ENCODE results near the gene TCF4. TPM values are rescaled to one million over a fixed set of nuclear protein-coding genes. Genes with fewer than 3 reads are reported as not detected.

The TCF4 gene
- total and polyA plus RNA-seq, 2 of the 13 experiments (the other 11 are each of a cell fraction or from before 2014, with no cell fraction given), result not detected

GRCh38 chr18:55340998-55341397 is 247.0 kb downstream of the TCF4 start (continued):
- TF ChIP-seq RELA (CRISPR knock-in tag; IDR thresholded peaks at IDR 0.05) (no peak), MAF1 (CRISPR knock-in tag; IDR thresholded peaks at IDR 0.05; ENCODE audit: borderline replicate concordance) (no peak), HHEX (CRISPR knock-in tag; IDR thresholded peaks at IDR 0.05) (no peak)
- TF ChIP-seq, protein P1, sequence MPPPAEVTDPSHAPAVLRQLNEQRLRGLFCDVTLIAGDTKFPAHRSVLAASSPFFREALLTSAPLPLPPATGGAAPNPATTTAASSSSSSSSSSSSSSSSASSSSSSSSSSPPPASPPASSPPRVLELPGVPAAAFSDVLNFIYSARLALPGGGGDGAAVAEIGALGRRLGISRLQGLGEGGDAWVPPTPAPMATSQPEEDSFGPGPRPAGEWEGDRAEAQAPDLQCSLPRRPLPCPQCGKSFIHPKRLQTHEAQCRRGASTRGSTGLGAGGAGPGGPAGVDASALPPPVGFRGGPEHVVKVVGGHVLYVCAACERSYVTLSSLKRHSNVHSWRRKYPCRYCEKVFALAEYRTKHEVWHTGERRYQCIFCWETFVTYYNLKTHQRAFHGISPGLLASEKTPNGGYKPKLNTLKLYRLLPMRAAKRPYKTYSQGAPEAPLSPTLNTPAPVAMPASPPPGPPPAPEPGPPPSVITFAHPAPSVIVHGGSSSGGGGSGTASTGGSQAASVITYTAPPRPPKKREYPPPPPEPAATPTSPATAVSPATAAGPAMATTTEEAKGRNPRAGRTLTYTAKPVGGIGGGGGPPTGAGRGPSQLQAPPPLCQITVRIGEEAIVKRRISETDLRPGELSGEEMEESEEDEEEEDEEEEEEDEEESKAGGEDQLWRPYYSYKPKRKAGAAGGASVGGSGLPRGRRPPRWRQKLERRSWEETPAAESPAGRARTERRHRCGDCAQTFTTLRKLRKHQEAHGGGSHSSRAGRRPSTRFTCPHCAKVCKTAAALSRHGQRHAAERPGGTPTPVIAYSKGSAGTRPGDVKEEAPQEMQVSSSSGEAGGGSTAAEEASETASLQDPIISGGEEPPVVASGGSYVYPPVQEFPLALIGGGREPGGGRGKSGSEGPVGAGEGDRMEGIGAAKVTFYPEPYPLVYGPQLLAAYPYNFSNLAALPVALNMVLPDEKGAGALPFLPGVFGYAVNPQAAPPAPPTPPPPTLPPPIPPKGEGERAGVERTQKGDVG (CRISPR knock-in tag; IDR thresholded peaks at IDR 0.05; ENCODE audit: borderline replicate concordance), result no peak
- TF ChIP-seq, protein P2, sequence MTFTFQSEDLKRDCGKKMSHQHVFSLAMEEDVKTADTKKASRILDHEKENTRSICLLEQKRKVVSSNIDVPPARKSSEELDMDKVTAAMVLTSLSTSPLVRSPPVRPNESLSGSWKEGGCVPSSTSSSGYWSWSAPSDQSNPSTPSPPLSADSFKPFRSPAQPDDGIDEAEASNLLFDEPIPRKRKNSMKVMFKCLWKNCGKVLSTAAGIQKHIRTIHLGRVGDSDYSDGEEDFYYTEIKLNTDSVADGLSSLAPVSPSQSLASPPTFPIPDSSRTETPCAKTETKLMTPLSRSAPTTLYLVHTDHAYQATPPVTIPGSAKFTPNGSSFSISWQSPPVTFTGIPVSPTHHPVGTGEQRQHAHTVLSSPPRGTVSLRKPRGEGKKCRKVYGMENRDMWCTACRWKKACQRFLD (CRISPR knock-in tag; IDR thresholded peaks at IDR 0.05; ENCODE audit: borderline replicate concordance), result no peak

DNA sequence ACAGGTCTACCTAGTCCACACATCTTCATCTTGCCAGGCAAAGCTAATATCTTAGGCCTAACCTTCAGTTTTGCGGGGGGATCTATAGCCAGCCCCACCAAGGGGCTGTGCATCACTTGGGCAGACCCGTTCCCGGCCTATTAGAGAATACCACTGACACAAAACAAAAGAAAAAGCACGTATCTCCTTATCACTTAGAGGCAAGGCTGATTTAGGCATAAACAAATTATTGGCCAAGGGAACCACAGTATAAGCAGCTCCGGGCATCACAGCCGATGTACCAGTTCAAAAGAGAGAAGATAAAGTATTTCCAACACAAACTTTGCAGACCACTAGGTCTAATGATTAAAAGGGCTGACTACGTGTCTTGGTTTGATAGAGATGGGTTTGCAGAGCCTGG is 248.0 kb downstream of the TCF4 start:
- FAIRE-seq (no peak), DNase-seq (ENCODE audit: low spot score) (no peak), ATAC-seq (no peak)
- POLR2A ChIA-PET, result no interaction called here
- H3K27ac ChIP-seq (ENCODE audit: extremely low read length, insufficient read depth, low read length), result no peak overlapping the region
- H4K20me1 ChIP-seq (ENCODE audit: insufficient read depth, low read length), result no peaks in the 10 kb centered on the region
- intact Hi-C loops (cut with micrococcal nuclease; ENCODE audit: unreplicated experiment), result no loop called here
- no peaks in the 10 kb centered on the region for H3K27me3 ChIP-seq (ENCODE audit: control insufficient read depth in 1 of 2, insufficient read depth in 2 of 2, low read length in 2 of 2)
- H2AFZ ChIP-seq (ENCODE audit: low read length), result no peak overlapping the region
- WGBS (ENCODE audit: low lambda C conversion rate), result 10% methylated on average over 7 of the region's 7 CpGs
- no peaks in the 10 kb centered on the region for H3K36me3 ChIP-seq (replicated peaks in 1 of 2; ENCODE audit: control insufficient read depth in 1 of 2, insufficient read depth in 2 of 2, low read length in 2 of 2)
- H3K4me2 ChIP-seq (ENCODE audit: low read depth, low read length), result no peak overlapping the region
- H3K4me1 ChIP-seq (ENCODE audit: insufficient read depth, low read length), result no peaks in the 10 kb centered on the region
- no TSS peak for BruUV-seq (replicated peaks)
- H3K9me3 ChIP-seq (ENCODE audit: low read length), result no peaks in the 10 kb centered on the region
- no peaks in the 10 kb centered on the region for H3K79me2 ChIP-seq (ENCODE audit: insufficient read depth, low read length)
- no peak overlapping the region for H3K4me3 ChIP-seq (replicated peaks in 1 of 3; ENCODE audit: insufficient read depth in 1 of 3, low read depth in 2 of 3, low read length in 3 of 3)
- no peak overlapping the region for H3K9ac ChIP-seq (ENCODE audit: insufficient read depth, low read depth, low read length)
- CTCF ChIA-PET (ENCODE audit: low intra/inter-chr PET ratio, low total read pairs), result no interaction called here
- in situ Hi-C loops (cut with HindIII; ENCODE audit: extremely low pct_ligation_motif_present, low pct_unique_long_range_greater_than_20kb), result no loop called here
- TF ChIP-seq MBD4 (IDR thresholded peaks at IDR 0.05; ENCODE audit: borderline replicate concordance, low read length) (no peak), NONO (IDR thresholded peaks at IDR 0.05) (no peak), NONO (CRISPR knock-in tag; conservative IDR thresholded peaks at IDR 0.05) (no peak), GATAD1 (CRISPR knock-in tag; IDR thresholded peaks at IDR 0.05) (no peak), ZNF143 (CRISPR knock-in tag; IDR thresholded peaks at IDR 0.05) (no peak), TERF1 (CRISPR knock-in tag; IDR thresholded peaks at IDR 0.05) (no peak), MED8 (CRISPR knock-in tag; IDR thresholded peaks at IDR 0.05; ENCODE audit: insufficient replicate concordance) (no peak), ATRX (CRISPR knock-in tag; IDR thresholded peaks at IDR 0.05; ENCODE audit: borderline replicate concordance) (no peak), TRIM24 (CRISPR knock-in tag; IDR thresholded peaks at IDR 0.05) (no peak), ZFX (CRISPR knock-in tag; IDR thresholded peaks at IDR 0.05; ENCODE audit: low read depth) (no peak), POLR2AphosphoS2 (IDR thresholded peaks at IDR 0.05; ENCODE audit: low read depth, low read length) (no peak), ESRRA (CRISPR knock-in tag; IDR thresholded peaks at IDR 0.05; ENCODE audit: low read depth) (no peak)
- TF ChIP-seq, protein P3, sequence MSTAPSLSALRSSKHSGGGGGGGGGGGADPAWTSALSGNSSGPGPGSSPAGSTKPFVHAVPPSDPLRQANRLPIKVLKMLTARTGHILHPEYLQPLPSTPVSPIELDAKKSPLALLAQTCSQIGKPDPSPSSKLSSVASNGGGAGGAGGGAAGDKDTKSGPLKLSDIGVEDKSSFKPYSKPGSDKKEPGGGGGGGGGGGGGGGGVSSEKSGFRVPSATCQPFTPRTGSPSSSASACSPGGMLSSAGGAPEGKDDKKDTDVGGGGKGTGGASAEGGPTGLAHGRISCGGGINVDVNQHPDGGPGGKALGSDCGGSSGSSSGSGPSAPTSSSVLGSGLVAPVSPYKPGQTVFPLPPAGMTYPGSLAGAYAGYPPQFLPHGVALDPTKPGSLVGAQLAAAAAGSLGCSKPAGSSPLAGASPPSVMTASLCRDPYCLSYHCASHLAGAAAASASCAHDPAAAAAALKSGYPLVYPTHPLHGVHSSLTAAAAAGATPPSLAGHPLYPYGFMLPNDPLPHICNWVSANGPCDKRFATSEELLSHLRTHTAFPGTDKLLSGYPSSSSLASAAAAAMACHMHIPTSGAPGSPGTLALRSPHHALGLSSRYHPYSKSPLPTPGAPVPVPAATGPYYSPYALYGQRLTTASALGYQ (CRISPR knock-in tag; IDR thresholded peaks at IDR 0.05), result no peak

Measured in HepG2 (cell line).